ENCODE results near the gene CCR2. TPM values are rescaled to one million over a fixed set of nuclear protein-coding genes. Genes with fewer than 3 reads are reported as not detected.

Gene CCR2
- total RNA-seq, 1 experiment from 2014 or later, result not detected

DNA sequence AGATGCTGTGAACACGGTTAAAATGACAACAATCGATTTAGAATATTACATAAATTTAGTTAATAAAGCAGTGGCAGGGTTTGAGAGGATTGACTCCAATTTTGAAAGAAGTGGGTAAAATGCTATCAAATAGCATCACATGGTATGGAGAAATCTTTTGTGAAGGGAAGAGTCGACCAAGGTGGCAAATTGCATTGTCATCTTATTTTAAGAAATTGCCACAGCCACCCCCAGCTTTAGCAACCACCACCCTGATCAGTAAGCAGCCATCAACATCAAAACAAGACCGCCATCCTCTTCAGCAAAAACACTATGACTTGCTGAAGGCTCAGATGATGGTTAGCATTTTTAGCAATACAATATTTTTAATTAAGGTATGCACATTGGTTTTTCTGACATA, 11.1 kb downstream of the CCR2 start:
- no peak overlapping the region for H3K4me2 ChIP-seq
- no peaks in the 10 kb centered on the region for H3K9me3 ChIP-seq (ENCODE audit: insufficient read depth, low read depth)
- no peak overlapping the region for H3K27ac ChIP-seq
- no peaks in the 10 kb centered on the region for H3K36me3 ChIP-seq (ENCODE audit: low read depth)
- no peaks in the 10 kb centered on the region for H3K27me3 ChIP-seq (ENCODE audit: insufficient read depth, low read depth)
- H3K4me3 ChIP-seq, result no peak overlapping the region
- BruUV-seq (replicated peaks), result no TSS peak
- intact Hi-C loops (cut with micrococcal nuclease; ENCODE audit: unreplicated experiment), result no loop called here
- ChIA-PET CTCF (no interaction called here), POLR2A (ENCODE audit: unreplicated experiment) (no interaction called here)
- DNase-seq, result no peak
- H3K9me2 ChIP-seq (ENCODE audit: insufficient read depth), result no peaks in the 10 kb centered on the region
- no peaks in the 10 kb centered on the region for H3K79me2 ChIP-seq (ENCODE audit: low read depth)
- H3K4me1 ChIP-seq (replicated peaks; ENCODE audit: insufficient read depth), result peaks cover 9% of the 10 kb centered on the region
- H4K20me1 ChIP-seq (ENCODE audit: insufficient read depth), result no peaks in the 10 kb centered on the region
- H2AFZ ChIP-seq, result no peak overlapping the region
- peaks cover 13% of the 10 kb centered on the region; the same call in 1 of the 2 replicates for H3F3A ChIP-seq (ENCODE audit: insufficient read depth, low read depth)
- TF ChIP-seq, protein P1, sequence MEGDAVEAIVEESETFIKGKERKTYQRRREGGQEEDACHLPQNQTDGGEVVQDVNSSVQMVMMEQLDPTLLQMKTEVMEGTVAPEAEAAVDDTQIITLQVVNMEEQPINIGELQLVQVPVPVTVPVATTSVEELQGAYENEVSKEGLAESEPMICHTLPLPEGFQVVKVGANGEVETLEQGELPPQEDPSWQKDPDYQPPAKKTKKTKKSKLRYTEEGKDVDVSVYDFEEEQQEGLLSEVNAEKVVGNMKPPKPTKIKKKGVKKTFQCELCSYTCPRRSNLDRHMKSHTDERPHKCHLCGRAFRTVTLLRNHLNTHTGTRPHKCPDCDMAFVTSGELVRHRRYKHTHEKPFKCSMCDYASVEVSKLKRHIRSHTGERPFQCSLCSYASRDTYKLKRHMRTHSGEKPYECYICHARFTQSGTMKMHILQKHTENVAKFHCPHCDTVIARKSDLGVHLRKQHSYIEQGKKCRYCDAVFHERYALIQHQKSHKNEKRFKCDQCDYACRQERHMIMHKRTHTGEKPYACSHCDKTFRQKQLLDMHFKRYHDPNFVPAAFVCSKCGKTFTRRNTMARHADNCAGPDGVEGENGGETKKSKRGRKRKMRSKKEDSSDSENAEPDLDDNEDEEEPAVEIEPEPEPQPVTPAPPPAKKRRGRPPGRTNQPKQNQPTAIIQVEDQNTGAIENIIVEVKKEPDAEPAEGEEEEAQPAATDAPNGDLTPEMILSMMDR (conservative IDR thresholded peaks at IDR 0.05), result no peak
- no peak for TF ChIP-seq EZH2 (IDR thresholded peaks at IDR 0.05; ENCODE audit: low read depth)

DNA sequence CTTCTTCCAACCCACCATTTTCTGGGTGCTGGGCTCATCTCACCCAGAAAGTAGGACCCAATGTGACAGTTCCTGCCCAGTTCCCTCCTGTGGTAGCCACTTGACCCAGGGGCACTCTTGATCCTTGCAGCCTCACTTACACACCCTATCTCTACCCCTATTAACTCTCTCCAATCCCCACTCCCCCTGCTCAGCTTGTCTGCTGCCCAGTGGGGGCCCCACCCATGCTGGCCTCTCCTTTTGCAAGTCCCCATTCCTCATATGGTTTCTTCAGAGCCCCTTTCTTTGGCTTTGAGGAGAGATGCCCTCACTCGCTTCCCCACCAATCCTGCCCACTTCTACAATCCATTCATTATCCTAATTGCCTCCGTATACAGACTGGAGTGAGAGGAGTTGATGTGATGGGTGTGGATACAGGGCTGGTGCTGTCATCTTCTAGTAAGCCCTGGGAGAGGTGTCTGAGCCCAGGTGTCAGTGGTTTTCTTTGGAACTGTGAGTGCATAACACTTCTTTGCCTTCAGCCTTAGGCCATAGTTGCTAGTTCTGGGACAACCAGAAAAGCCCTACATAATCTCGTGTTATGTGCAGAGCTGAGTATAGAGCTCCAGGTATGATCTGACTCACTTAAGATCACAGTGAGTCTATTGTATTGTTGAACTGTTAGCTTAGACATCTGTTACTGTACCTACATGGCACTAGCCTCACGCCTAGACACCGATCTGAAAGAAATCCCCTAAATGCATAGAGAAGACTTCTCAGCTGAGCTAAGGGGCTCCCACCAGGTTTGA, 12.0 kb downstream of the CCR2 start:
- Histone ChIP-seq H3K4me3 (no peak overlapping the region), H3K9me2 (ENCODE audit: insufficient read depth) (no peaks in the 10 kb centered on the region), H3K9me3 (ENCODE audit: insufficient read depth, low read depth) (no peaks in the 10 kb centered on the region), H2AFZ (no peak overlapping the region), H3K4me1 (replicated peaks; ENCODE audit: insufficient read depth) (peaks cover 14% of the 10 kb centered on the region), H4K20me1 (ENCODE audit: insufficient read depth) (no peaks in the 10 kb centered on the region), H3K27ac (no peak overlapping the region), H3K79me2 (ENCODE audit: low read depth) (no peaks in the 10 kb centered on the region), H3K4me2 (no peak overlapping the region), H3F3A (ENCODE audit: insufficient read depth, low read depth) (peaks cover 9% of the 10 kb centered on the region; the same call in 1 of the 2 replicates), H3K36me3 (ENCODE audit: low read depth) (no peaks in the 10 kb centered on the region), H3K27me3 (ENCODE audit: insufficient read depth, low read depth) (no peaks in the 10 kb centered on the region)
- POLR2A ChIA-PET (ENCODE audit: unreplicated experiment), result no interaction called here
- DNase-seq, result no peak
- no TSS peak for BruUV-seq (replicated peaks)
- intact Hi-C loops (cut with micrococcal nuclease; ENCODE audit: unreplicated experiment), result no loop called here
- CTCF ChIA-PET, result no interaction called here
- TF ChIP-seq, protein P1 (conservative IDR thresholded peaks at IDR 0.05), result no peak
- no peak for TF ChIP-seq EZH2 (IDR thresholded peaks at IDR 0.05; ENCODE audit: low read depth)

DNA sequence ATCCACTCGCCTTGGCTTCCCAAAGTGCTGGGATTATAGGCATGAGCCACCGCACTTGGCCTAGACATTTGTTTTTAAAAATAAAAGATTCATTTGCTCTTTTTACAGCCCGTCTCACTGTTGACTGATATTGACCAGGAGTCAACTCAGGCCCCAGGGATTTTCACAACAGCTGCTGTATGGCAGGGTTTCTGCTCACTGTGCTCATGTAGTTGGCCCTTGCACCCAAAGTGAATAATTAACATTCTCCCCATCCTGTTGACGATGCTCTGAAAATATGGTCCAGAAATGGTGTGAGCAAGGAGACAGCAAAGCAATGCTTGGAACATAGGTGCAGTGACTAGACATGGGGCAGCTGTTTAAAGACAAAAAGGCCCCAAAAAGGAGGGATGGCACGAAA, 13.9 kb downstream of the CCR2 start:
- Histone ChIP-seq H3K9me3 (ENCODE audit: insufficient read depth, low read depth) (no peaks in the 10 kb centered on the region), H3K27me3 (ENCODE audit: insufficient read depth, low read depth) (no peaks in the 10 kb centered on the region), H4K20me1 (ENCODE audit: insufficient read depth) (no peaks in the 10 kb centered on the region), H3K4me2 (no peak overlapping the region), H2AFZ (no peak overlapping the region), H3K9me2 (ENCODE audit: insufficient read depth) (no peaks in the 10 kb centered on the region), H3F3A (ENCODE audit: insufficient read depth, low read depth) (0 out of 2 replicates have a peak, but pooled peaks cover 4% of the 10 kb centered on the region), H3K4me3 (no peak overlapping the region), H3K27ac (no peak overlapping the region), H3K36me3 (ENCODE audit: low read depth) (no peaks in the 10 kb centered on the region), H3K79me2 (ENCODE audit: low read depth) (no peaks in the 10 kb centered on the region), H3K4me1 (replicated peaks; ENCODE audit: insufficient read depth) (peaks cover 19% of the 10 kb centered on the region)
- CTCF ChIA-PET, result interaction anchor here (0.6 kb wide), 1 partner anchor 204 kb away, joined by 3 read pairs; no protein-coding TSS in a partner anchor
- no peak for TF ChIP-seq EZH2 (IDR thresholded peaks at IDR 0.05; ENCODE audit: low read depth)
- TF ChIP-seq, protein P1 (conservative IDR thresholded peaks at IDR 0.05), result no peak
- POLR2A ChIA-PET (ENCODE audit: unreplicated experiment), result no interaction called here
- intact Hi-C loops (cut with micrococcal nuclease; ENCODE audit: unreplicated experiment), result no loop called here
- no TSS peak for BruUV-seq (replicated peaks)
- no peak for DNase-seq
